Stimulated activated CD4-positive, alpha-beta T cell treated with anti-CD3 and anti-CD28 coated beads, TNF-alpha, amount 100 ng/mL, for 4 hours (primary cell): ENCODE results near the gene KDR.

Experiments
- DNase-seq, 3 experiments: peaks; one replicate each; pipeline ENCODE4 v3.0.0-alpha.2; 2020; ENCODE audit warnings: low read depth in 3 of 3

Gene KDR

DNA sequence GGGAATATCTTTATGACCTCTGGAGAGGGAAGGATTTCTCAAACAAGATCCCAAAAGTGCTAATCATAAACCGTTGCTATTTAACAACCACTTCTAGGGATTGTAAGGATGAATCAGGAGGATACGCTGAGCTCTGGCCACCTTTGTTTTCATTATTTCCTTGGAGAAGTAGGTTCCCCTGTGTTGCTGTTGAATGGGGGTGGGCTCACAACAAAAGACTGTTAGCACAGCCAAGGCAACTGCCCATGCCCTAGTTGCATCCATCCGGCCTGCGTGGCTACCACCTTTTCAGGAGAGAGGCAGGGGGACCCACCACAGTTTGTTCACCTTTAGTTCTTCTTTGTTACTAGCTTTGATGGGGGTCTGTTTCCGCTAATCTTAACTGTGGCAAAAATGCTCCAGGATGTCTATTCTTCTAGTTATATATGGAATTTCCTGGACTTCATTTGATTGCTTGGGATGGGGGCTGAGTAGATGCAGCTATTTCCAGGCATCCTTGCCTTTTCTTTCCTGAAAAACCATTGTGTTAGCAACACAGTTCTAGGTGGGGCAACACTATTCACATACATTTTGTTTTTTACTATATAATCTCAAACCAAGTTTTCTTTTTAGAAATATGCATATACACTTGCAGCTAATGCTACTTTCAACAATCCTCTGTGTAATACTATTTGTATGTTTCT, 95.4 kb downstream of the KDR start:
- no peak for DNase-seq

DNA sequence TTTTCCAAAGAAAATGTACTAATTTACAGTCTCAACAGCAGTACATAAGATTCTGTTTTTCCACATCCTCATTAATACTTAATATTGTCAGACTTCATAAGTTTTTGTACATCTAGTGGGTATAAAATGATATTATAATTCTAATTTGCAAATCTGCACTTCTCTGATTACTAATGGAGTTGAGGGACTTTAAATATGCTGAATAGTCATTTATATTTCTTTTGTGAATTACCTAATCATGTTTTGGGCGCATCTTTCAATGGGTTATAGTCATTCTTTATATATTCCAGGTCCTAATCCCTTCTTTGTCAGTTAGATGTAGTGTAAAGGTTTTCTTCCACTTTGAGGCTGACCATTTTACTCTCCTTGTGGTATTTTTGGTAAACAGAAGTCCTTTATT, 96.1 kb downstream of the KDR start:
- no peak for DNase-seq
